ENCODE results near the gene STXBP5L. TPM values are rescaled to one million over a fixed set of nuclear protein-coding genes. Genes with fewer than 3 reads are reported as not detected.
"Not testable (repeated sequence)": the region's sequence is repeated elsewhere in the genome, so short reads cannot be mapped to it uniquely, and the experiment has no call there.

Gene STXBP5L
- total RNA-seq, 1 donor from 2014 or later = 2.1 TPM

DNA sequence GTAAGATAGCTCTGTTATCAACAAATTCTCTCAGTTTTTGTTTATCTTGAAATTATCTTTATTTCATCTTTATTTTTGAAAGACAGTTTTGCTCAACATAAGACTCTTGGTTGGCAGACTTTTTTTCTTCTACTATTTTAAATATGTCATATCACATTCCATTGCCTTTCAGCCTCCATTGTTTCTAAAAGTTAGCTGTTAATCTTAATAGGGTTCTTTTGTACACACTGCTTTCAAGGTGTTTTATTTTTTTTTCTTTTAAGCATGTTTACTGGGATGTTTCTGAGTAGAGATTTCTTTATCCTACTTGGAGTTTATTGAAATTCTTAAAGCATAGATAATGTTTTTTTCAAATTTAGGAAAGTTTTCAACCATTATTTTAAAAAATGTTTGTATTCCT is 294.6 kb downstream of the STXBP5L start:
- Mint-ChIP-seq H3K4me1 (ENCODE audit: low read depth, unreplicated experiment) (no peaks in the 10 kb centered on the region), H3K27ac (ENCODE audit: unreplicated experiment) (no peak overlapping the region), H3K36me3 (ENCODE audit: low read depth, unreplicated experiment) (peaks cover 4% of the 10 kb centered on the region), H3K27me3 (ENCODE audit: low read depth, unreplicated experiment) (no peaks in the 10 kb centered on the region), H3K9me3 (ENCODE audit: unreplicated experiment) (peaks cover 5% of the 10 kb centered on the region), H3K4me3 (ENCODE audit: unreplicated experiment) (no peak overlapping the region)
- Histone ChIP-seq H3K36me3 (ENCODE audit: insufficient read depth, low read length) (no peaks in the 10 kb centered on the region), H3K9ac (ENCODE audit: low read length) (no peak overlapping the region), H3K27ac (ENCODE audit: low read depth, low read length) (no peak overlapping the region), H3K4me2 (ENCODE audit: low read length) (no peak overlapping the region), H4K20me1 (ENCODE audit: insufficient read depth, low read length) (no peaks in the 10 kb centered on the region), H3K9me3 (ENCODE audit: insufficient read depth, low read depth, low read length) (no peaks in the 10 kb centered on the region), H3K79me2 (ENCODE audit: insufficient read depth, low read length) (no peaks in the 10 kb centered on the region), H3K4me1 (ENCODE audit: insufficient read depth, low read length) (no peaks in the 10 kb centered on the region), H2AFZ (ENCODE audit: low read depth, low read length) (no peak overlapping the region), H3K27me3 (ENCODE audit: insufficient read depth, low read length) (no peaks in the 10 kb centered on the region), H3K4me3 (ENCODE audit: insufficient read depth, low read depth, low read length) (no peak overlapping the region)
- TF ChIP-seq, protein P1, sequence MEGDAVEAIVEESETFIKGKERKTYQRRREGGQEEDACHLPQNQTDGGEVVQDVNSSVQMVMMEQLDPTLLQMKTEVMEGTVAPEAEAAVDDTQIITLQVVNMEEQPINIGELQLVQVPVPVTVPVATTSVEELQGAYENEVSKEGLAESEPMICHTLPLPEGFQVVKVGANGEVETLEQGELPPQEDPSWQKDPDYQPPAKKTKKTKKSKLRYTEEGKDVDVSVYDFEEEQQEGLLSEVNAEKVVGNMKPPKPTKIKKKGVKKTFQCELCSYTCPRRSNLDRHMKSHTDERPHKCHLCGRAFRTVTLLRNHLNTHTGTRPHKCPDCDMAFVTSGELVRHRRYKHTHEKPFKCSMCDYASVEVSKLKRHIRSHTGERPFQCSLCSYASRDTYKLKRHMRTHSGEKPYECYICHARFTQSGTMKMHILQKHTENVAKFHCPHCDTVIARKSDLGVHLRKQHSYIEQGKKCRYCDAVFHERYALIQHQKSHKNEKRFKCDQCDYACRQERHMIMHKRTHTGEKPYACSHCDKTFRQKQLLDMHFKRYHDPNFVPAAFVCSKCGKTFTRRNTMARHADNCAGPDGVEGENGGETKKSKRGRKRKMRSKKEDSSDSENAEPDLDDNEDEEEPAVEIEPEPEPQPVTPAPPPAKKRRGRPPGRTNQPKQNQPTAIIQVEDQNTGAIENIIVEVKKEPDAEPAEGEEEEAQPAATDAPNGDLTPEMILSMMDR (IDR thresholded peaks at IDR 0.05; ENCODE audit: insufficient read depth, low read depth, low read length) = no peak
- TF ChIP-seq EZH2 (IDR thresholded peaks at IDR 0.05; ENCODE audit: insufficient read depth, low read length) = no peak
- FAIRE-seq (no peak), DNase-seq (ENCODE audit: low read depth) (no peak)

- Mint-ChIP-seq H3K36me3 (ENCODE audit: low read depth, unreplicated experiment) (no peaks in the 10 kb centered on the region), H3K27me3 (ENCODE audit: low read depth, unreplicated experiment) (no peaks in the 10 kb centered on the region), H3K27ac (ENCODE audit: unreplicated experiment) (no peak overlapping the region), H3K9me3 (ENCODE audit: unreplicated experiment) (no peaks in the 10 kb centered on the region), H3K4me3 (ENCODE audit: unreplicated experiment) (no peak overlapping the region), H3K4me1 (ENCODE audit: low read depth, unreplicated experiment) (no peaks in the 10 kb centered on the region)
- Histone ChIP-seq H3K4me3 (ENCODE audit: insufficient read depth, low read depth, low read length) (no peak overlapping the region), H3K4me1 (ENCODE audit: insufficient read depth, low read length) (no peaks in the 10 kb centered on the region), H3K4me2 (ENCODE audit: low read length) (no peak overlapping the region), H3K27ac (ENCODE audit: low read depth, low read length) (no peak overlapping the region), H3K36me3 (ENCODE audit: insufficient read depth, low read length) (no peaks in the 10 kb centered on the region), H3K79me2 (ENCODE audit: insufficient read depth, low read length) (no peaks in the 10 kb centered on the region), H3K9ac (ENCODE audit: low read length) (no peak overlapping the region), H4K20me1 (ENCODE audit: insufficient read depth, low read length) (no peaks in the 10 kb centered on the region), H3K27me3 (ENCODE audit: insufficient read depth, low read length) (no peaks in the 10 kb centered on the region), H2AFZ (ENCODE audit: low read depth, low read length) (no peak overlapping the region), H3K9me3 (ENCODE audit: insufficient read depth, low read depth, low read length) (no peaks in the 10 kb centered on the region)
- FAIRE-seq (no peak), DNase-seq (ENCODE audit: low read depth) (no peak)
- TF ChIP-seq, protein P1 (IDR thresholded peaks at IDR 0.05; ENCODE audit: insufficient read depth, low read depth, low read length) = no peak
- no peak for TF ChIP-seq EZH2 (IDR thresholded peaks at IDR 0.05; ENCODE audit: insufficient read depth, low read length)
Measured at GRCh38 chr3:121223116-121223515, 315.1 kb downstream of the STXBP5L start.

DNA sequence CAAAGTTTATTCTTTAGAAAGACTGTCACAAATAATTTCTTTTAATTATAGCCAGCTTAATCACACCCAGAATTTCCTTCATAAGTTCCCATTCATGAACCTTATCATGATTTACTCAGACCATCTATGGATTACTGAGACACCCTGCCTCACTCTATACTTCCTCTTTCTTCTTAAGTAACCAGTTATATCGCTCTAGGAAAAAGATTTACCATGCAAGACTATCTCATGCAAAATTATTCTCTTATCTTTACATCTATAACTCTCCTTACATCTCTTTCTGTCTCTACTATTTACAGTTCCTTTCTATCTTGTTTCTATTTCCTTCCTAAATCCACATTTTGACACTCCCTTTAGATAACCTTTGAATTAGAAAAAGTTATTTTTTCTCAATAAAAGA is 321.0 kb downstream of the STXBP5L start:
- Histone ChIP-seq H3K27me3 (ENCODE audit: insufficient read depth, low read length) (no peaks in the 10 kb centered on the region), H3K4me3 (ENCODE audit: insufficient read depth, low read depth, low read length) (no peak overlapping the region), H3K36me3 (ENCODE audit: insufficient read depth, low read length) (no peaks in the 10 kb centered on the region), H3K4me2 (ENCODE audit: low read length) (no peak overlapping the region), H4K20me1 (ENCODE audit: insufficient read depth, low read length) (no peaks in the 10 kb centered on the region), H3K9ac (ENCODE audit: low read length) (no peak overlapping the region), H3K9me3 (ENCODE audit: insufficient read depth, low read depth, low read length) (no peaks in the 10 kb centered on the region), H2AFZ (ENCODE audit: low read depth, low read length) (no peak overlapping the region), H3K79me2 (ENCODE audit: insufficient read depth, low read length) (no peaks in the 10 kb centered on the region), H3K27ac (ENCODE audit: low read depth, low read length) (no peak overlapping the region), H3K4me1 (ENCODE audit: insufficient read depth, low read length) (no peaks in the 10 kb centered on the region)
- H3K27ac Mint-ChIP-seq (ENCODE audit: unreplicated experiment) = no peak overlapping the region
- H3K36me3 Mint-ChIP-seq (ENCODE audit: low read depth, unreplicated experiment) = no peaks in the 10 kb centered on the region
- DNase-seq (ENCODE audit: low read depth) (no peak), FAIRE-seq (no peak)
- no peak for TF ChIP-seq EZH2 (IDR thresholded peaks at IDR 0.05; ENCODE audit: insufficient read depth, low read length)
- TF ChIP-seq, protein P1 (IDR thresholded peaks at IDR 0.05; ENCODE audit: insufficient read depth, low read depth, low read length) = no peak
- no peaks in the 10 kb centered on the region for H3K9me3 Mint-ChIP-seq (ENCODE audit: unreplicated experiment)
- H3K27me3 Mint-ChIP-seq (ENCODE audit: low read depth, unreplicated experiment) = no peaks in the 10 kb centered on the region
- no peak overlapping the region for H3K4me3 Mint-ChIP-seq (ENCODE audit: unreplicated experiment)
- no peaks in the 10 kb centered on the region for H3K4me1 Mint-ChIP-seq (ENCODE audit: low read depth, unreplicated experiment)

DNA sequence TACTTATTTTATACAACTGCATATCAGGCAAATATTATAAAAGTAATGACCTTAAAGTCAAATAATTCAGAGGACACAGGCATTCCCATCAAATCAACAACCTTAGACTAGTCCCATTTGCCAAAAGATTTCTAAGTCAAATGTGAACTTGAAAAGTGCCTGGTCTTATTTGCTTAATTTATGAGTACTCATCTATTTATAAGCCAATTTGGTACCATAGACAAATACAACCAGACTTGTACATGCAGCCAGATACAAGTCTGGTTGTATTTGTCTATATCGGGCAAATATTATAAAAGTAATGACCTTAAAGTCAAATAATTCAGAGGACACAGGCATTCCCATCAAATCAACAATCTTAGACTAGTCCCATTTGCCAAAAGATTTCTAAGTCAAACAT is 322.2 kb downstream of the STXBP5L start:
- not testable (repeated sequence) for H2AFZ ChIP-seq (ENCODE audit: low read depth, low read length); H3K9me3 ChIP-seq (ENCODE audit: insufficient read depth, low read depth, low read length); H3K79me2 ChIP-seq (ENCODE audit: insufficient read depth, low read length); H3K4me3 Mint-ChIP-seq (ENCODE audit: unreplicated experiment); DNase-seq (ENCODE audit: low read depth); FAIRE-seq; H3K9ac ChIP-seq (ENCODE audit: low read length); H3K4me1 ChIP-seq (ENCODE audit: insufficient read depth, low read length); H3K27me3 Mint-ChIP-seq (ENCODE audit: low read depth, unreplicated experiment); H3K36me3 ChIP-seq (ENCODE audit: insufficient read depth, low read length); H3K27me3 ChIP-seq (ENCODE audit: insufficient read depth, low read length); H4K20me1 ChIP-seq (ENCODE audit: insufficient read depth, low read length); H3K27ac ChIP-seq (ENCODE audit: low read depth, low read length); H3K9me3 Mint-ChIP-seq (ENCODE audit: unreplicated experiment); H3K36me3 Mint-ChIP-seq (ENCODE audit: low read depth, unreplicated experiment); H3K4me2 ChIP-seq (ENCODE audit: low read length); H3K27ac Mint-ChIP-seq (ENCODE audit: unreplicated experiment); H3K4me3 ChIP-seq (ENCODE audit: insufficient read depth, low read depth, low read length); H3K4me1 Mint-ChIP-seq (ENCODE audit: low read depth, unreplicated experiment)

All from astrocyte (in vitro differentiated cells and primary cell).